HG03354 (cell line): ENCODE results near the gene PDE6D.

ENCODE experiments used
- ATAC-seq: cut with Tn5 transposase; IDR thresholded peaks from one replicate; pipeline ENCODE4 v1.9.1; 2021; ENCODE audit warnings: mild to moderate bottlenecking; ENCODE audit not compliant: unreplicated experiment, poor library complexity, severe bottlenecking

Gene PDE6D

GRCh38 chr2:231685349-231686191 is 95.5 kb downstream of the PDE6D start:
- no peak for ATAC-seq

- ATAC-seq, result no peak
Observed at GRCh38 chr2:231684314-231685223, 96.5 kb downstream of the PDE6D start.

- ATAC-seq, result no peak
Observed at GRCh38 chr2:231683292-231684235, 97.5 kb downstream of the PDE6D start.

GRCh38 chr2:231682603-231683291 is 98.3 kb downstream of the PDE6D start:
- no peak for ATAC-seq
